Left hindlimb (tissue), 1 donor: ENCODE measurements around the gene ASIC2.

Experiments used
- DNase-seq: peaks from one replicate; pipeline ENCODE4 v3.0.0-alpha.2; 2018

Gene ASIC2

DNA sequence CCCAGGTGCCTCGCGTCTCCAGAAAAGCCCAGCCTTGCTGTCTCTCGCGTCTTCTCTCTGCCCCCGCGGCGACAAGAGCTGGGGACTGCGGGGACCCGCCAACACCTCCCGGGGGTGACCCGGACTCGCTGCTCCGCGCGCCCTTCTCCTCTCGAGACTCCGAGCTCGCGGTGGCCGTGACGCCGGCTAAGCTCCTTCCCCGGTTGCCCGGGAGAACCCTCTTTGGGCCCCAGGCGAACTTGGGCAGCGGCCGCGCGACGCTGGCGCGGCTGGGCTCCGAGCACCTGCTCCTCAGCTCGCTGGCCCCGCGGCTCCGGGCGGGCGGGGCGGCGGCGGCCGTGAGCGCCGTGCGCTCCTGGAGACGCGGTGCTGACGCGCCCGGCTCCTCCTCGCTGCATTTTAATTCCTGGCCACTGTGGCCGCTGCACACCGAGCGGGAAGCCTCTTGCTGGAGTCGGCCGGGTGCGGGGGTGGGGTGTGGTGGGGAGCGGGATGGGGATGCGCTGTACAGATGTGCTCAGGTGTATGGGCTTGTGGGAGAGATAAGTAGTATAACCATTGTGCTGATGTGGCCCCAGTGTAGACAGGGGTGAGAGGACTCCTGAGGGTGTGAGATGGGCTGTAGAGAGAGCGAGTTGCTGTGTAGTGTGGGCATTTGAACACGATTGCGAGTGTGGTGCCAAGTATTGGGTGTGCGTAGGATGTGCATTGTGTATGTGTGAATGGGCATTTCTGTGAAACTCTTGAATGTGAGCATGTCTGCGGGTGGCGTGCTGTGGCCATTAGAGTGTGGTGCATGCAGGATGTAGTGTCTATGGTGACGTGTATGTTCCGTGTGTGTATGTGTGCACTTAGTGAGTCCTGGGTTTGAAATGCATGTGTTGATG lies at the start of gene ASIC2:
Gene ASIC2 (minus strand): TSS at position 315 of the 887 bp plus-strand sequence.
- DNase-seq: no peak

DNA sequence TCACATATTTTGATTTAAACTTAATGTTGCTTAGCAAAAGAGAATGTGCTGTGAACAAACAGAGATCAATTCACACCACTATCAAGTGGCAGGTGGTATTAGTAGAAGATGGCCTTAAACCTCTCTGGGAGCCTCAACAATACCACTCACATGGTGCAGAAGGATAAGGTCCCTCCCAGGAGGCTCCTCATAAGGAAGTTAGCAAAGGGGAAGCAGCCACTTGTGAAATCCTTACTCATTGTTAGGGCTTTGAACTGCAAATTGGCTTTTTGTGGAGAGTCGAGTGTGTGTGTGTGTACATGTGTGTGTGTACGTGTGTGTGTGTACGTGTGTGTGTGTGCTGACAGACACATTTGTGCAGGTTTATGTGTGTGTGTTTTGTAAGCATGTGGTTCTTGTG lies 48.9 kb upstream of the ASIC2 start:
- DNase-seq: no peak

DNA sequence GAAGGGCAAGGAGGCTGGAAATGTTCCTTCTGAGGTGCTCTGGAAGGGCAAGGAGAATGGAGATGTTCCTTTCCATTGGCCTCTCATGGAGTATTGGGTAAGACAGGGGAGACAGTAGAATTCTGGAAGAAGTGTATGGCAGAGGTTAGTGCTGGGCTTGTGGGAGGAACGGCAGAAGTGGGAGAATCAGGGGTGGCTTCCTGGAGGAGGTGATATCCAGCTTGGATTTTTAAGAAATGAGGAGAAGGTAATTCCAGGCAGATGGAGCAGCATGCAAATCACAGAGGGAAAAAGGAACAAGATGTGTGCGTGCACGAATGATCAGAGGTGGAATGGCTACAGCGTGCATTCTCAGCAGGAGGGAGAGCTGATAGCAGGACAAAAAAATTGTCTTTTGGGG lies 45.1 kb upstream of the ASIC2 start:
- no peak for DNase-seq

DNA sequence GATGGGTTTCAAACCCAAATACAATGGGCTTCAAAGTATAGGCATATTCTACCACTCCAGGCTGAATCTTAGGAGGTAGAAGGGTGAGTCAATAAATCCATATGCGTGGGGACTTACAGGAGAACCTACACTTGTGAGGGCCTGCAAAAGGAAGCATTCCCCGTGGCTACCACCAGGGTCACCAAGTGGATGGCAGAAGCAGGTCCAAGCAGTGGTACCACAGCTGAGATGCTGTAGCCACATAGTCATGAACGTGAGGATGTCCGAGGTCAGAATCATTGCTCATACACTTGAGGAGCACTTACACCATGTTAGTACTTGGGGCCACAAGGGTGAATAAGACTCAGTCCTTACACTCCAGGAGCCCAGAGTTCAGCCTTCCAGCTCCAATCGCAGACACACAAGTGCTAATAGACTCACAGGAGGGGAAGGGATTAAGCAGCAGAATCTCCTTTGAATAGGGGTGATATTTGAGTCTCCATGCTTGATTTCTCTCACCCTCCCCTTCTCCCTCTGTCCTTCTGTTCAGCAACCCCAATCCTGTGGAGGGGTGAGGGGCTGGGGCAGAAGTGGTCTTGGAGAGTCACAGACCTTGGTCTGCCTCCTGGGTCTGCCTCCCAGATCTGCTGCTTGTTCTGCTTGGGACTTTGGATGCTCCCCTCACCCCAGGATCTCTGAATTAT lies 42.5 kb upstream of the ASIC2 start:
- no peak for DNase-seq

DNA sequence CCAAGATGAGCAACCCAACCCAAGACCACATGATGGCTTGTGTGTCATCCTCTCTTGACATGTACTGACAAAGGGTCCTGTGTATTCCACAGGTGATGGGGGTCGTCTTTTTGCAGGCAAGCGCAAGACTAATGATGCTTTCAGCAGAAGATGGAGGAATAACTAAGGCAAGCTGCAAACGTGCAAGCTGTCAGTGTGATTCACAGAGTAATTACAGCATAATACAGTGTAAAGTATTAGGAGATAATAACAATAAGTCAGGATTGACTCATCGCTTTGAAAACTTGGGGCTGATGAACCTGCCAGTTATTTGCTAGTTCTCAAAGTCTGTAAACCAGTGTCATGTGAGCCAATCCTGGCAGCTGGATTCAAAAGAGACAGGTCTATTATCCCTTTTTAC lies 41.6 kb upstream of the ASIC2 start:
- DNase-seq: no peak

DNA sequence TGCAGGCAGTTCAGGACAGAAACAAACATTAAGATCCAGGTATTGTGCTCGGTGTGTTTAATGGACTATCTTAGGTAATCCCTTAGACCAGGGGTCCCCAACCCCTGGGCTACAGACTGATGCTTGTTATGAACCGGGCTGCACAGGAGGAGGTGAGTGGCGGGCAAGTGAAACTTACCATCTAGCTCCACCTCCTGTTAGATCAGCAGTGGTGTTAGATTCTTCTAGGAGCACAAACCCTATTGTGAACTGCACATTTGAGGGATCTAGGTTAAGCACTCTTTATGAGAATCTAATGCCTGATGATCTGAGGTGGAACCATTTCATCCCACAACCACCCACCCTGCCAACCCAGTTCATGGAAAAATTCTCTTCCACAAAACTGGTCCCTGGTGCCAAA lies 37.8 kb upstream of the ASIC2 start:
- no peak for DNase-seq

DNA sequence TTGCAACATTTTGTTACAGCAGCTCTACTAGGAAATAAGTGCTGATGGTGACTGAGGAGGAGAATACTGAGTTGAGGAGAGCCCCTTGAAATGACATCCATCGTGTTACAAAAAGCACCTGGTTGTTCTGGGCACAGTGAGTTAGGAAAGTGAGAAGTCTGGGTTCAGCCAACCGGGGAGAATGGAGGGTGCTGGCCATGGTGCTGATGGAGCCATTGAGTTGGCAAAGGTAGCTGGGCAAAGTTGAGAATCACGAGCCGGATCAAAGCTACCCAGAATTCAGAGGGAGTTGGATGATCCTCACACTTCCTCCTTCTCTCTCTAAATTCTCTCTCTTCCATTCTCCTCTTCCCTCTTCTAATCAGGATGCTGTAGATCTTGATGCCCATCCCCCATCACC lies 35.0 kb upstream of the ASIC2 start:
- DNase-seq: no peak

DNA sequence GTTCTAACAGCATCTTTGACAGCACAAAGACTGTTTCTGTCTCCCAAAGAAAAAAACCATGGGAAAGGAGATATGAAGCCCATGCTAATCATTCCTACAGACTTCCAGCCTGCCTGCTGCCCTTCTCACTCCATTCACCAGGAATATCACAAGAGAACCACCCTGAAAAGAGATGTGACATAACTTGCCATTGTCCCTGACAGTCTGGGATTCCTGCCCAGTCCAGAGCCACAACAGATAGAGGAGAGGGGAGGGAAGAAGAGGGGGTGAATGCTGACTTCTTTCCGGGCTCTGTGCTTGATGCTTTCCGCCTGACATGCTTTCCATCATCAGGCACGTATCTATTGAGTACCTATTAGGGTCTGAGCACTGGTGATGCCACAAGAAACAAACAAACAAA lies 31.6 kb upstream of the ASIC2 start:
- no peak for DNase-seq

DNA sequence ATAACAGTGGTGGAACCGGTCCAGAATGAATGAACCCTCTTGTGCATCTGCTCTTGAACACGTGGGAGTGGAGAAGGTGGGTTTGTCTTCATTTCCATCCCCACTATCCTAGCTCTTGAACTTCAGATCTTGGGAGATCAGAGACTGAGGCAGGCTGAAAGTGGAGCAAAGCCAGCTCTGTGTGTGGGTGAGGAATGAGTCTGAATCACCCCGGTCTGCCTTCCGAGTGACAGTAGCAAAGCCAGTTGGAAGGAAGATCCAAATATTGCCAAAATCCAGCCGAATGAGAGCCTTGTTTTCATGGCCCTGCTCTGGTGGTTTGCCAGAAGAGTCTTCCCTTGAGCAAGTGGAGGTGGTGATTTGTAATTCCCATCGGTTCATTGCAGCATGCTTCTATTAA lies 29.0 kb upstream of the ASIC2 start:
- no peak for DNase-seq

DNA sequence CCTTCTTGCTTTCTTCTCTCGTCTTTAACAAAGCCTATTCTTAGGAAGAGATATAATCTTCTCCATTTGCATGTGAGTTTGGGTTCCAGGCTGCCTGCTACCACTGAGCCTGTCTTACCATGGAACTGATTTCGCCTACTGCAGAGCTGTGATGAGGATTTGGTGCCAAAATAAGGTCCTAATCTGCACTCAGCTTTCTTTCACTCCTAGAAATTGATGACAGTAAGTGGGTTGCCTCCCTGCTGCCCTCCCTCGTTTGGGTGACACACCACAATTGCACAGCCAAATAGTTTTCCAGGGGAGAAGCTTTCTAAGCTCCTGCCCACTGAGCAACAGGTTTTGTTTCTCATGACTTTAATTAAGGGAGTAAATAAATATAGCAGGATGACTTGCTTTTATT lies 25.1 kb upstream of the ASIC2 start:
- DNase-seq: no peak

DNA sequence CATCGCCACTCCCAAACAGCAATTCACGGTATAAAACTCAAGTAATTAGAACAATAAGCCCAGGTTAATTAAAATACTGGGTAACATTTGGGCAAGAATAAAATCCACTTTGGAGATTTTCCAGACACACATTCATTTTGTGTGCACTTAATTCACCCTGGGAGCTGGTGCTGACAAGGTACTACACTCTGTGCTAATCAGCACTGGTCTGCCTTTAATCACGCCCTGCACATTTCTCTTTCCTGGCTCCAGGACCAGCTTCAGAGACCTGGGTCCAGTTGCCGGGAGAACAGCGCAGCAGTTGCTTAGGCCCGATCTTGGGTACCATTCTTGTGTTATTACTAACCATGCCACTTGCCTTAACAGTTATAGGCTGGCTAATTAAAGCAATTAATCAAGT lies 23.7 kb upstream of the ASIC2 start:
- no peak for DNase-seq

DNA sequence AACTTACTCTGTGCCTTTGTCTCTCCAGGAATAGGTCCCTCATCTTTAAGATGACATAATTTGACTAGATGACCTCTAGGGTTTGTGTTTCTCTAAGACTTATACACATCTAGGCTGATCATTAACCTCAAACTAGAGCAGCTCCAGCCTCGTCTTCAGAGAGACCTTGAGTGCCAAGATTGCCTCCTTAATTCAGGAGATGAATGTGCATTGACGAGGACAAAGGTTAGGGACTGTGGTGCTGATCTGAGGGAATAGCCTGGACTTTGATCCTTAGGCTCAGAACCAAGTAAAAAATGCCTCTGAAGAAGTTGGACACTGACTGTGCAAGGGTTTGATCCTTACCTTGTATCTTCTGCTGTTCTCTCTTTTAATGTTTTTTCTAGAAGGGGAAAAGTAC lies 17.2 kb upstream of the ASIC2 start:
- DNase-seq: no peak

DNA sequence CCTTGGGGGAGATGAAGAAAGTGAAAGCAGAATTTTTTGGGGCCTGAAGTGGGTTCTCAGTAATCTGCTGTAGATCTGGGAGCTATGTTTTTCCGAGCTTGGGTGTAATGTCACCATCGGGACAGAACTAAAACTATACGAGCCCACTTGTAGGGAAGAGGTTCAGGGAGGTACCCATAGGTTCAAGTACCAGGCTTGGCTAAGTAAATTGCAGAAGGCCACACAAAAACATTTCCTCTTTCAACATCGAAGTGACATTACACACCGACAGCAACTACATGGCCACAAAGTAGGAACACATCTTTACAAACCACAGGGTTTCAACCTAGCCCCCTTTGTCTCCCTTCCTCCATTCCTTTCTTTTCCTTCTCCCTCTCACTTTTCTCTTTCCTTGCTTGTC lies 10.2 kb upstream of the ASIC2 start:
- DNase-seq: no peak

DNA sequence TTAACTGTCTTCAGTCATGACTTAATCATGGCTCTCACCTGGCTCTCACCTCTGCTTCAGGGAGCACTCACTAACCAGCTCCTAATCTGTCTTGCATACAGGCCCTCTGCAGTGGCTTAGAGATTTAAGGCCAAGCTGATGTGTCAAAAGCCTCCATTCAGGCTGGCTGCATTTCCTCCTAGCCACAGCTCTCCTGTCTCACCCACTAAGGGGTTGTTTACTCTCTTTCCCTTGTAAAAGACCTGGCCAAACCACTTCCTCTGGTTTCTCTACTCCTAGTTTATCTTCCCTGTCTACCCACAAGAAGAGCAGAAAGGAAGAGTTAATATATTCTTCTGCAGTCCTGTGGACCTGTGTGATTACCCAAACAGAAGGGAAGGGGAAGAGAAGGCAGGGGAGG lies 9.3 kb upstream of the ASIC2 start:
- no peak for DNase-seq

DNA sequence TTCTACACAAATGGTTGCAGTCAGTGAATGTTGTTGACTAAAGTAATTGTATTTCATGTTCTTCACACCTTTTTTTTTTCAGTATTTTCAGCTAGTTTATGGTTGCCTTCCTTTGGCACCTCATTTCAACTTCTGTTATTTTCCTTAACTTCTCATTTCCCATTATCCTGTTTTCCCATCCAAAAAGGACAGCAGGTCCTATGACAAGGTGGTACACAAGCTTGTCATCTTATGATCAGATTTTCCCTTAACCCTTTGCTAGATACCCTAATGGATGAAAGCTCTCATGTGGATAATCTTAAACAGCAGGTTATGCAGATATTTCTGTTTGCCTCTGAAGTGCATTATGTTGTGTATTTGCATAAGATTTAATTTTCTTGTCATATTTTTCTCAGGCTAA lies 7.1 kb upstream of the ASIC2 start:
- DNase-seq: no peak

DNA sequence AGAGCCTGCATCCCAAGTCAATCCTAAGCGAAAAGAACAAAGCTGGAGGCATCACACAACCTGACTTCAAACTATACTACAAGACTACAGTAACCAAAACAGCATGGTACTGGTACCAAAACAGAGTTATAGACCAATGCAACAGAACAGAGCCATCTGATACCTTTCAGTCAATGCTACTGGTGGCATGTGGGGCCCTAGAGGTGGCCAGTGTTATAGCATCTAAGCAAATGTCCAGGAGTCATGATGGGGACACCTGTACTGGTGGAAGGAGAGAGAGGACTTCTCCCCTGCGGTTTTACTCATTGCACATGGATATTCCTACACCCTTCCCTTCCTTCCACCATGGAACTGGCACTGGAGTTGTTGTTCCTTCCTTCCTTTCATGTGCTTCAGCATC lies 6.0 kb upstream of the ASIC2 start:
- DNase-seq: no peak

DNA sequence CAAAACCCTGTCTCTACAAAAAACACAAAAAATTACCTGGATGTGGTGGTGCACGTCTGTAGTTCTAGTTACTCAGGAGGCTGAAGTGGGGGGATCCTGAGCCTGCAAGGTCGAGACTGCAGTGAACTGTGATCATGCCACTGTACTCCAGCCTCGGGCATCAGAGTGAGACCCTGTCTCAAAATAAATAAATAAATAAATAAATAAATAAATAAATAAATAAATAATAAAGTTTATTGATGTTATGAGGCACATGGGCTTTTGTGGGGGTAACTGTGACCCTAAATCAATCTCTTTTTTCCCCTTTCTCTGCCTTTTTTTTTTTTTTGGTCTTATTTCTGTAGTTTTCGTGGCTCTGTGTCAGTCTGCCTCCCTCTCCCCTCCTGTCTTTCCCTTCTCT lies 4.5 kb upstream of the ASIC2 start:
- no peak for DNase-seq

DNA sequence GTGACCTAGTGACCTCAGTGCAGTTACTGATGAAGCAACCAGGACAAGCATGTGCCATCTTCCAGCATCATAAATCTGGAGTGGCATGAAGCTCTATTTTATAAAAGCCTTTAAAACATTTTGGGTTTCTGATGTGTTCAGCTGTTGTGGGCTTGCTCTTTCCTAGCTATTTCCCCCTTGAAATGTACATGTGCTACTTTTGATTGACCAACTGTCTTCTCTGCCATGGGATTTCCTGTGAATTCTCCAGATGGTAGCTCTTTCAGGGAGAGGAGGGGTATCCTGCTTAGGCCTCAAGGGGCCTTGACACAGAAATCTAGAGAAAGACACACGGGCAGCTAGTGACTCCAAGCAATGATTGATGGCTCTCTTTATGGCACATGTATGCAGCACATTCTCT lies 1.9 kb upstream of the ASIC2 start:
- DNase-seq: no peak

DNA sequence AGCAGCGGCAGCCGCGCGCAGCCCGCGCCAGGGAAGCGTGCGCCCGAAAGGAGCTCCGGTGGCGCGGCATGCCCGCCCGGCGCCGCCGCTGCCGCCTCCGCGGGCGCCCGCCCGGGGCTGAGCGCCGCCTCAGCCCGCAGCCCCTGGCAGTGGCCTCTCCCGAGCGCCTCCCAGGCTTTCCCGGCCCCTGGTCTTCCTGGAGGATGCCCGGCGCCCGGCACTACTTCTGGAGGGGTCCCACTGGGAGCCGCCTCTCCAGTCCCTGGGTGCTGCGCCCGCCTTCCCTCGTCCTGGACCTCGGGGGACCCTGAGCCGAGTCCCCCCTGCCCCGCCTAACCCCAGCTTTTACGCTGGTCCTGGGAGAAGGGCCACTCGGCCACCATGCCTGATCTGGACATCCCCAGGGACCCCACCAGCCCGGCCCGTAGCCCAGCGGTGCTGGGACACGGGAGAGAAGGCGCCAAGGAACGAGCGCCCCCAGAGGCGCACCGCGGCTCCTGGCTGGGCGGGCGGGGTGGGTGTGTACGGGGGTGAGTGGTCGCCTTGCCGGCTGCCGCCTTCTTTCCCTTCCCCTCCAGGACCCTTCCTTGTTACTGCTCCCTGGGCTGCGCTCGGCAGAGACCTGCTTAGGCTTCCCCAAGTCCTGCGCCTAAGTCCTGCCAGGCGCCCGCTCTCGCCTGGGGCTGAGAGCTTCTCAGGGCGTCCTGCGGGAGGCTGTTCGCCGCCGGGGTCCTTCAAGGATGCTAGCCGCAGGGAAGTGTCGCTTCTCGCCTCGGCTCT lies 704 bp downstream of the ASIC2 start:
- peak; percentile 32 for DNase-seq

DNA sequence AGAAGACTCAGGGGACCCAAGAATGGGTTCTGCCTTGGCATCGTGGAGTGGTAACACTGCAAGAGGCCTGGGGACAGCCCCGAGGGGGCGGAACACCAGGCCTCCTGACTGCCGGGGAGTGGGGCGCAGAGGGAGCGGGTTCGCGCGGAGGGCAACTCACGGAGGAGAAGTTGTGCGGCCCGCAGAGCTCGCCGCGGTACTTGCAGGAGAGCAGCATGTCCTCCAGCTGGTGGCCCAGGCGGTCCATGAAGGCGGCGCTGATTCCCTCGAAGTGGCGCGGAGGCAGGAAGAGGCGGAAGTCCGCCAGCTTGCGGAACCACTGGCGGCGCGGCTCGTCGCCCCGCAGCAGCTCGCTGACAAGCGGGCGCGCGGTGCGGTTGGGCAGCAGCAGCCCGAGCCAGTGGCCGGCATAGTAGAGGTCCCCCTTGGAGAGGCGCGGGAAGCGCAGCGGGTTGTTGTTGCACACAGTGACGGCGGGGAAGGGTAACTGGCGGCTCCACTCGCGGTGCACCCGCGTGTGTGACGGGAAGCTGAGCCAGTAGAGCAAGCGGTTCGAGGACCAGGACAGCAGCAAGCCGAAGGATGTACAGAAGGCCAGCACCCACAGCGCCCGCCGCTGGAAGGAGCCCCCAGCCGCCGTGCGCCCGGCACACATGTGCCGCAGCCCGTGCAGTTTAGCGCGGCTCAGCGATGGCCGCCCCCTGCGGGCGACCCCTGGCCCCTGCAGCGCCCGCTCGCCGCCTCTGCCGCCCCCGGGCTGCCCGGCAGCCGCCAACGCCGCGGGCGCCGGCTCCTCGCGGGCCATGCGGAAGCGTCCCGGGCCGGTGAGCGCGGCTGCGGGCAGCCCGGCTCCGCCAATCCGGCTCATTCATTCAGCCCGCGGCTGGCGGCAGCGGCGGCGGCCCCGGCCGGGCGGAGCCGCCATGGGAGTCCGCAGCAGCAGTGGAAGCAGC lies 1.6 kb downstream of the ASIC2 start:
- peak; percentile 44 for DNase-seq

DNA sequence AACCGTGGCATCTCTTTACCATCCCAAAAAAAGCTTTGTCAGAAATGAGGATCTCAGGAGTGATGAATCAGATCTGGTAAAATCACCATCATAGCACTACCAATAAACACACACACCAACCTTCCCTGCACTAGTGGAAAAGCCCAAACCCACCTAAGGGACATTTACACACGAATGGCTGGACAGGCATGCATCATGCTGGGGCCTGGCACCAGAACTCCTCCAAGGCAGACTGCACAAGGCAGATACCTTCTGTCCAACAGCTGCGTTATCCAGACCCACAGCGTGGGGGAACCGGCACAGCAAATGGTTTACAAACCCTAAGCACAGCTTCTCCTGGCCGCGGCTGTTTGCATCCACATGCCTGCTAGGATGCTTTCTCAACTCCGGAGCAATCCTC lies 2.8 kb downstream of the ASIC2 start:
- DNase-seq: no peak

DNA sequence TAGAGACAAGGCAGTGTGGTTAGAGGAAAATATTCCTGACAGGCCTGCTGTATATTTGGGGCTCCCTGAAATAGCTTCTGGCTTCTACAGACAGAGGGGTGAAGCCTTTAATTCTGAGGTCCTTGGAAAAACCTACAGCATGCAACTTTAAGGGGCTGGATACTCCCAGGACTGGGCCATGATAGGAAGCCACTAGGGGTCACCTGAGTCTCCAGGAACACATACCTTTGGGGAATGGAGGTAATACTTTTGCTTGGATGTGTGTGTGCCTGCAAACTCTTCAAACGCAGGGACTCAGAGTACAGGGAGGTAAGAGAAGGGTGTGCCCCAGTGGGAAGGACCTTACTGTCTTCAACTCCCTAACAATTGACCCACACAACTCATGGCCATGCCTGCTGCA lies 4.1 kb downstream of the ASIC2 start:
- DNase-seq: no peak
